GM21423 (cell line): Measurements from ENCODE around the gene CERS6.
"Not testable (repeated sequence)": the region's sequence is repeated elsewhere in the genome, so short reads cannot be mapped to it uniquely, and the experiment has no call there.

Experiments used
- ATAC-seq: cut with Tn5 transposase; IDR thresholded peaks from one replicate; pipeline ENCODE4 v1.9.1; 2021; ENCODE audit warnings: mild to moderate bottlenecking, moderate library complexity; ENCODE audit not compliant: unreplicated experiment

Gene CERS6

GRCh38 chr2:168662651-168663208 is 206.7 kb downstream of the CERS6 start:
- ATAC-seq, result no peak

- ATAC-seq, result no peak
These were observed 207.9 kb downstream of the CERS6 start for GRCh38 chr2:168663993-168664392.

- ATAC-seq, result not testable (repeated sequence)
These were observed 208.6 kb downstream of the CERS6 start for GRCh38 chr2:168664715-168665114.

- ATAC-seq, result no peak
These were observed 210.3 kb downstream of the CERS6 start for GRCh38 chr2:168666339-168666738.

GRCh38 chr2:168667156-168667555 is 211.1 kb downstream of the CERS6 start:
- no peak for ATAC-seq

GRCh38 chr2:168669151-168669550 is 213.1 kb downstream of the CERS6 start:
- no peak for ATAC-seq

- ATAC-seq, result no peak
These were observed 214.4 kb downstream of the CERS6 start for GRCh38 chr2:168670478-168670877.

- no peak for ATAC-seq
These were observed 215.9 kb downstream of the CERS6 start for GRCh38 chr2:168671932-168672331.

GRCh38 chr2:168673265-168674189 is 217.5 kb downstream of the CERS6 start:
- no peak for ATAC-seq

GRCh38 chr2:168678153-168678853 is 222.2 kb downstream of the CERS6 start:
- no peak for ATAC-seq

- ATAC-seq, result no peak
These were observed 223.0 kb downstream of the CERS6 start for GRCh38 chr2:168679081-168679480.

GRCh38 chr2:168679741-168680310 is 223.8 kb downstream of the CERS6 start:
- no peak for ATAC-seq

- ATAC-seq, result no peak
These were observed 227.9 kb downstream of the CERS6 start for GRCh38 chr2:168683996-168684395.

GRCh38 chr2:168684921-168685599 is 229.0 kb downstream of the CERS6 start:
- ATAC-seq, result no peak

- ATAC-seq, result no peak
These were observed 229.8 kb downstream of the CERS6 start for GRCh38 chr2:168685600-168686451.

- ATAC-seq, result no peak
These were observed 230.6 kb downstream of the CERS6 start for GRCh38 chr2:168686452-168687191.

- no peak for ATAC-seq
These were observed 231.2 kb downstream of the CERS6 start for GRCh38 chr2:168687314-168687713.

- ATAC-seq, result no peak
These were observed 234.4 kb downstream of the CERS6 start for GRCh38 chr2:168690381-168690885.

GRCh38 chr2:168691221-168691620 is 235.1 kb downstream of the CERS6 start:
- ATAC-seq, result no peak
